ENCODE measurements around the gene HSD11B1.

HSD11B1 gene

GRCh38 chr1:209783386-209783785, 78.7 kb downstream of the HSD11B1 start:
- TF ChIP-seq CTCF (IDR thresholded peaks at IDR 0.05), result no peak
- Histone ChIP-seq H3K4me3 (ENCODE audit: low read depth in 1 of 2, low read length in 1 of 2) (no peak overlapping the region), H3K4me1 (ENCODE audit: control insufficient read depth in 1 of 2, insufficient read depth in 1 of 2, low read depth in 1 of 2, low read length in 1 of 2) (peaks cover 18% of the 10 kb centered on the region in 2 experiments), H3K36me3 (peaks cover 49% of the 10 kb centered on the region), H3K27ac (peak overlapping the region; percentile 93), H3K9me3 (no peaks in the 10 kb centered on the region), H3K27me3 (peaks cover 18% of the 10 kb centered on the region)

Data from neutrophil (primary cell).